VCaP (cell line): ENCODE results near the gene RGL3.

Experiments
- H3K27ac ChIP-seq: fragments of 450-650 bp; 2 replicates; pipeline ENCODE4 v1.5.1; 2017
- CTCF ChIP-seq: fragments of 450-650 bp; conservative IDR thresholded peaks from 2 replicates; pipeline ENCODE4 v1.5.1; 2017; ENCODE audit warnings: mild to moderate bottlenecking, moderate library complexity

Gene RGL3

GRCh38 chr19:11374433-11375142 lies 44.5 kb downstream of the RGL3 start, which contains the start of gene SWSAP1:
SWSAP1 (plus strand) TSS chr19:11374666; CDS start chr19:11374681, 15 bp downstream.
- no peak for TF ChIP-seq CTCF
- peak within 1 kb of the TSS; percentile 93 for H3K27ac ChIP-seq

GRCh38 chr19:11373885-11374432 lies 45.2 kb downstream of the RGL3 start:
- H3K27ac ChIP-seq = peak overlapping the region; percentile 93
- TF ChIP-seq CTCF = no peak

GRCh38 chr19:11373166-11373884 lies 45.8 kb downstream of the RGL3 start:
- no peak for TF ChIP-seq CTCF
- H3K27ac ChIP-seq = peak overlapping the region; percentile 93

- no peak overlapping the region for H3K27ac ChIP-seq
- no peak for TF ChIP-seq CTCF
Observed at GRCh38 chr19:11370744-11371143, 48.4 kb downstream of the RGL3 start.

GRCh38 chr19:11367528-11367927 lies 51.6 kb downstream of the RGL3 start:
- no peak overlapping the region for H3K27ac ChIP-seq
- no peak for TF ChIP-seq CTCF

GRCh38 chr19:11365557-11366117 lies 53.5 kb downstream of the RGL3 start:
- TF ChIP-seq CTCF = no peak
- H3K27ac ChIP-seq = no peak overlapping the region

GRCh38 chr19:11364935-11365334 lies 54.2 kb downstream of the RGL3 start:
- H3K27ac ChIP-seq = no peak overlapping the region
- TF ChIP-seq CTCF = no peak
